OCI-LY7 (cell line): ENCODE results near the gene PLCXD1. TPM values are rescaled to one million over a fixed set of nuclear protein-coding genes. Genes with fewer than 3 reads are reported as not detected.

Experiments used
- BruUV-seq: library from RNA; stranded (reverse); fragments of 400-500 nt; replicated peaks from 2 replicates; lab custom pipeline; 2021; lab: Mats Ljungman, UMichigan
- CTCF ChIA-PET: fragments of 300-600 bp; sonication (Branson Sonifier 250); formaldehyde crosslinking; loops from one replicate; lab custom pipeline; 2022; ENCODE audit warnings: antibody characterized with exemption; ENCODE audit not compliant: unreplicated experiment; lab: Charles Lee
- POLR2A ChIA-PET: fragments of 300-600 bp; sonication (Branson Sonifier 250); formaldehyde crosslinking; loops from one replicate; lab custom pipeline; 2022; ENCODE audit warnings: antibody characterized with exemption; lab: Charles Lee
- DNase-seq: peaks from one replicate; pipeline ENCODE4 v3.0.0-alpha.2; 2015; ENCODE audit warnings: low spot score
- H2AFZ ChIP-seq: fragments of 200-600 bp; sonication (generic), shearing (Covaris generic); 2 replicates; pipeline ENCODE4 v1.6.1; 2014; ENCODE audit warnings: mild to moderate bottlenecking, antibody characterized with exemption, low read length, moderate library complexity
- H3K27ac ChIP-seq: fragments of 200-600 bp; sonication (generic); 2 replicates; pipeline ENCODE4 v1.5.1; 2014; ENCODE audit warnings: mixed run types, low read depth, mild to moderate bottlenecking, moderate library complexity, low read length, inconsistent platforms; ENCODE audit not compliant: poor library complexity, severe bottlenecking
- H3K36me3 ChIP-seq: fragments of 200-600 bp; sonication (generic); 2 replicates; pipeline ENCODE4 v1.6.1; 2014; ENCODE audit warnings: mild to moderate bottlenecking, antibody characterized with exemption, low read length, moderate library complexity, mixed read lengths; ENCODE audit not compliant: insufficient read depth
- H3K4me1 ChIP-seq: fragments of 200-600 bp; sonication (generic); 2 replicates; pipeline ENCODE4 v1.5.1; 2014; ENCODE audit warnings: mild to moderate bottlenecking, low read length; ENCODE audit not compliant: insufficient read depth, poor library complexity, severe bottlenecking
- H3K4me2 ChIP-seq: fragments of 200-600 bp; sonication (generic); 2 replicates; pipeline ENCODE4 v1.6.1; 2014; ENCODE audit warnings: mild to moderate bottlenecking, low read length
- H3K4me3 ChIP-seq: fragments of 200-600 bp; sonication (generic); 2 replicates; pipeline ENCODE4 v1.5.1; 2014; ENCODE audit warnings: mild to moderate bottlenecking, low read depth, low read length; ENCODE audit not compliant: poor library complexity, severe bottlenecking
- H3K79me2 ChIP-seq: fragments of 200-600 bp; sonication (generic); 2 replicates; pipeline ENCODE4 v1.6.1; 2016; ENCODE audit warnings: low read depth, mild to moderate bottlenecking, low read length, moderate library complexity, mixed read lengths; ENCODE audit not compliant: insufficient read depth
- H3K9me2 ChIP-seq: fragments of 200-600 bp; sonication (generic); 2 replicates; pipeline ENCODE4 v1.6.1; 2016; ENCODE audit warnings: mild to moderate bottlenecking, low read length, mixed read lengths; ENCODE audit not compliant: insufficient read depth
- H3K9me3 ChIP-seq: fragments of 200-600 bp; sonication (generic); 2 replicates; pipeline ENCODE4 v1.6.1; 2014; ENCODE audit warnings: mild to moderate bottlenecking, mixed run types, low read length, mixed read lengths
- H4K20me1 ChIP-seq: fragments of 200-600 bp; sonication (generic); 2 replicates; pipeline ENCODE4 v1.6.1; 2014; ENCODE audit warnings: mild to moderate bottlenecking, antibody characterized with exemption, low read length, moderate library complexity, mixed read lengths; ENCODE audit not compliant: insufficient read depth
- CTCF ChIP-seq: fragments of 200-600 bp; sonication (generic); conservative IDR thresholded peaks from 2 replicates; pipeline ENCODE4 v1.5.1; 2014; ENCODE audit warnings: mild to moderate bottlenecking, antibody characterized with exemption, low read length, moderate library complexity, mixed read lengths
- EZH2phosphoT487 ChIP-seq: fragments of 200-600 bp; sonication (generic); IDR thresholded peaks from 2 replicates; pipeline ENCODE4 v1.6.1; 2018; ENCODE audit warnings: low read depth, borderline replicate concordance, mild to moderate bottlenecking, mixed run types, antibody characterized with exemption, low read length, moderate library complexity, mixed read lengths
- intact Hi-C: fragments of 100-400 bp; cut with micrococcal nuclease; formaldehyde crosslinking; loops from one replicate; pipeline ENCODE4 v1.10.0; 2022; ENCODE audit not compliant: unreplicated experiment
- total RNA-seq, 2 experiments: library from RNA; depleted of rRNA in 1 of 2; stranded (reverse); fragments of >200 nt in 1 of 2; shearing (Covaris generic) in 1 of 2; gene quantifications; 2 replicates each; pipeline ENCODE4 v1.2.3, GENCODE V29; 2014 to 2022

PLCXD1 gene
- total RNA-seq, 2 experiments from 2014 or later = 86.0 to 133 TPM

DNA sequence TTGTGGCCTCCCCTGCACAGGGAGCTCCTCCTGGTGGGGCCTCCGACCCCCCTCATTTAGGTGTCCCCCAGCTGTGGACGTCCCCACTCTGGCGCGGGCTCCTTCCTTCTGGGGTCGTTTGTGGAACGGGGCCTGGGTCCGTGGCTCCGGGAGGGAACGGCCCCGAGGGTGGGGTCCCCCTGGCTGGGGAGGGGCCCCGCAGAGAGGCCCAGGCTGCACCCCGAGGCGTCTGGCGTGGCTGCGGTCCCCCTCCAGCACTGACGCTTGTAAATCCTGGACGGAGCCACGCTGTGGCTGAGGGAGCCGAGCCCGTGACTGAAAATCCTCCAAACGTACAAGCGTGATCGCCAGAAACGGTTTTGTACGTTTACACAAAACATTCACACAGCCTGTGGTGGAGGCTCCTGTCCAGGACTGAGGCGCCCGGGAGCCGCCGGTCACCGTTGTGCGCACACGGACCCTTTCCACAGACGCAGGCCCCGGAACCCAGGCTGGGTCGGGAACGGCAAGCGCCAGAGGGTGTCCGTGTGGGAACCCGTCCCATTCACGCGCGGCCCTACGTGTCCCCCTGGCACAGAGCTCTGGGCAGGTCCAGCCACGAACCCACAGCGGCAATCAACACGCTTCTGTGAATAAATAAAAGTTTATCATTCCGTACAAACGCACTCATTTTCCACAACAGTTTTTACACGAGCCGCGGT, 52.6 kb downstream of the PLCXD1 start:
- Histone ChIP-seq H3K4me2 (no peak overlapping the region), H3K9me3 (no peaks in the 10 kb centered on the region), H2AFZ (no peak overlapping the region), H4K20me1 (no peaks in the 10 kb centered on the region), H3K36me3 (peaks cover 64% of the 10 kb centered on the region), H3K27ac (no peak overlapping the region), H3K4me1 (no peaks in the 10 kb centered on the region), H3K4me3 (no peak overlapping the region), H3K9me2 (no peaks in the 10 kb centered on the region), H3K79me2 (no peaks in the 10 kb centered on the region)
- ChIA-PET POLR2A (no interaction called here), CTCF (no interaction called here)
- TF ChIP-seq CTCF = no peak
- TF ChIP-seq EZH2phosphoT487 = no peak
- BruUV-seq = no TSS peak
- no peak for DNase-seq
- intact Hi-C loops = no loop called here

DNA sequence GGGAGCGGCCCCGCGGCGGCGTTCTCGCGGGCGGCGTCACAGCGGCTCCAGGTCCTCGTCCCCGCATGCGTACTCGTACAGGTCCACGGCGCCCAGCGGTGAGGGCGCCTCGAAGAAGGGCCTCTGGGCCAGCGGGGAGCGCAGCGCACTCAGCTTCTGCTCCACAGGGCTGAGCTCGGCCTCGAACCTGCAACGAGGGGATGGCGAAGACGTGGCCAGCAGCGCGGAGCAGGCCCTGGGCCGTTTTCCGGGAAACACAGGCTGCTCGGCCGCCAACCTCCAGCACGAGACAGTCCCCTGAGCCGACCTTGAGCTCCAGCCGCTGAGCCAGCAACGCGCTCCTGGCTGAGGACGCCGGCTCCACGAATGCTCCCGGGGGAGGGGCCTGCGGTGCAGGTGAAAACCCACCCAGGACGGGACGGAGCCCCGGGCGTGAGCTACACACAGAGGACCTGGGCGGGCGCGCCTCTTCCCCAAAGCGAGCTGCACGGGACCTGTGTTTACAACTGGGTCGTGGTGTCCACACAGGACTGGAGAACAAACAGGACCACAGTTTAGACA, 53.2 kb downstream of the PLCXD1 start:
- no TSS peak for BruUV-seq
- no peak overlapping the region for H2AFZ ChIP-seq
- H4K20me1 ChIP-seq = no peaks in the 10 kb centered on the region
- H3K36me3 ChIP-seq = peaks cover 68% of the 10 kb centered on the region
- CTCF ChIA-PET = no interaction called here
- H3K9me3 ChIP-seq = no peaks in the 10 kb centered on the region
- H3K27ac ChIP-seq = no peak overlapping the region
- intact Hi-C loops = no loop called here
- no peak for DNase-seq
- no peak overlapping the region for H3K4me2 ChIP-seq
- no peaks in the 10 kb centered on the region for H3K79me2 ChIP-seq
- no peaks in the 10 kb centered on the region for H3K9me2 ChIP-seq
- TF ChIP-seq CTCF (no peak), EZH2phosphoT487 (no peak)
- POLR2A ChIA-PET = no interaction called here
- H3K4me3 ChIP-seq = no peak overlapping the region
- H3K4me1 ChIP-seq = no peaks in the 10 kb centered on the region
